Pancreas (tissue), 10 donors: ENCODE measurements around the gene BACH2. TPM values are rescaled to one million over a fixed set of nuclear protein-coding genes. Genes with fewer than 3 reads are reported as not detected.
A peak's percentile ranks its signal among the peaks of the same experiment; 100 is the strongest.

Experiments used
- ATAC-seq, 4 donors: fragments of 200-7000 bp; cut with Tn5 transposase; one replicate each; pipeline versions ENCODE4 v1.8.0 to v1.9.1; 2020; ENCODE audit warnings: mild to moderate bottlenecking in 4 of 4, moderate library complexity in 4 of 4
- DNase-seq, 6 donors: peaks; one replicate each; pipeline ENCODE4 v3.0.0-alpha.2; 2020
- FAIRE-seq: peaks from 2 replicates; lab custom pipeline; 2012; peaks lifted over from hg19 to GRCh38; lab: Jason Lieb, UNC
- H3K27ac ChIP-seq, 4 donors: fragments of 200-600 bp; sonication (generic); 1 replicate in 3 of 4; 2 replicates in 1 of 4; pipeline versions ENCODE4 v1.5.0 to v1.8.0; 2020
- H3K27me3 ChIP-seq, 4 donors: fragments of 200-600 bp; one replicate each; pipeline ENCODE4 v1.8.0; 2021
- H3K36me3 ChIP-seq, 3 donors: fragments of 200-600 bp; sonication (generic) in 1 of 3; one replicate each; pipeline versions ENCODE4 v1.5.0 to v1.8.0; 2020 to 2021
- H3K4me1 ChIP-seq, 3 donors: fragments of 200-600 bp; one replicate each; pipeline ENCODE4 v1.8.0; 2021
- H3K4me3 ChIP-seq, 4 donors: fragments of 200-600 bp; sonication (generic) in 2 of 4; one replicate each; pipeline versions ENCODE4 v1.5.0 to v1.8.0; 2020 to 2021
- H3K9me3 ChIP-seq, 4 donors: fragments of 200-600 bp; one replicate each; pipeline ENCODE4 v1.8.0; 2021
- WGBS, 2 donors: extraction: QIAGEN DNeasy Blood & Tissue Kit; methylation state at CpG; one replicate each; pipeline ENCODE4 v1.1.7; 2013; 5-methylcytosine and 5-hydroxymethylcytosine counted together
- intact Hi-C, 3 donors: fragments of 100-400 bp; cut with DNase I; formaldehyde crosslinking; loops; one replicate each; pipeline versions ENCODE4 v1.11.1 to v1.14.2; 2022
- polyA plus RNA-seq, 2 donors: library from polyadenylated mRNA; stranded (reverse); fragments of 200-250 nt; gene quantifications; one replicate each; pipeline ENCODE4 v1.2.3, GENCODE V29; 2013
- total RNA-seq, 6 donors: library from RNA; stranded (reverse); fragmentation: NEBNext Ultra II Directional in 4 of 6; extraction: Animal tissue kit (Norgen Biotek cat#: 25700) in 4 of 6; gene quantifications; one replicate each; pipeline versions ENCODE4 v1.2.1 to v1.2.4, GENCODE V29; 2021 to 2023
- TF ChIP-seq, protein P1 (sequence below), 4 donors: fragments of 200-600 bp; sonication (generic) in 3 of 4; IDR thresholded peaks; one replicate each; pipeline versions ENCODE4 v1.5.0 to v1.8.0; 2021; ENCODE audit warnings: antibody characterized with exemption in 4 of 4
- donor health status: healthy with polysubstance abuse.
- donor health status: DM: no; HTN: no; CAD: no; lungs with moderate emphysema.
- donor health status: DM: no; HTN: no; CAD: no.
- donor health status: control.
- donor health status: control.
- donor health status: Bipolar disorder and iron deficiency.
- donor health status: DM: yes; HTN: yes; CAD: no.
- donor health status: DM: no; HTN: no; CAD: no.
- donor health status: DM: no; HTN: no; CAD: no.
- donor health status: DM: yes; HTN: yes; CAD: no.

Gene BACH2
- total and polyA plus RNA-seq, 8 donors, result 0.61 to 8.0 (median 4.9) TPM

DNA sequence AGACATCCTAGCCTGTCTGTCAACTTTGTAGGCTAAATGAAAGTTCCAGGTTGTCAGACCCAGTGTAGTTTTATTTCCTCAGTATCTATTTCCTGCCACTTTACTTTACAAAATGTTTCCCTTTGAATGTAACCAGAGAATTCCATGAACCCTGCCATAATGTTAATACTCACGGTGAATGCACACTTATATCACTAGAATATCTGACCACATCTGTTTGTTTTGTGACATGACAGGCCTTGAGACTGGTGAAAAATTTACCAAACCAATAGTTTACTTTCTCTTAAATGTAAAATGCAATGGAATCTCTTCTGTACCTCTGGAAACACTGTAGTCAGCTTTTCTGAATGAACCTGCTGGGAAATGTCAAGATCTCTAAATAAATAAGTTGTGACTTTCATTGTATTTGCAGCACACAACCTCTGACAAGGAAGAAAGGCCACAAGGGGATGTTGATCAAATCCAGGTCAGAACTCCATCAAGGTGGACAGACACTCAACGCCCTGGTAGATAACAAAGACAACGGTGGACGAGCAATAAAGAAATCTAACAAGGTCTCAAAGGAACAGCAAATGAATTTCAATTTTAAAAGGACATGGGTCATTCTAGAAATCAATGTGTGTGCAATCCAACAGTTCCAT lies 59.2 kb downstream of the BACH2 start:
- TF ChIP-seq, protein P1, sequence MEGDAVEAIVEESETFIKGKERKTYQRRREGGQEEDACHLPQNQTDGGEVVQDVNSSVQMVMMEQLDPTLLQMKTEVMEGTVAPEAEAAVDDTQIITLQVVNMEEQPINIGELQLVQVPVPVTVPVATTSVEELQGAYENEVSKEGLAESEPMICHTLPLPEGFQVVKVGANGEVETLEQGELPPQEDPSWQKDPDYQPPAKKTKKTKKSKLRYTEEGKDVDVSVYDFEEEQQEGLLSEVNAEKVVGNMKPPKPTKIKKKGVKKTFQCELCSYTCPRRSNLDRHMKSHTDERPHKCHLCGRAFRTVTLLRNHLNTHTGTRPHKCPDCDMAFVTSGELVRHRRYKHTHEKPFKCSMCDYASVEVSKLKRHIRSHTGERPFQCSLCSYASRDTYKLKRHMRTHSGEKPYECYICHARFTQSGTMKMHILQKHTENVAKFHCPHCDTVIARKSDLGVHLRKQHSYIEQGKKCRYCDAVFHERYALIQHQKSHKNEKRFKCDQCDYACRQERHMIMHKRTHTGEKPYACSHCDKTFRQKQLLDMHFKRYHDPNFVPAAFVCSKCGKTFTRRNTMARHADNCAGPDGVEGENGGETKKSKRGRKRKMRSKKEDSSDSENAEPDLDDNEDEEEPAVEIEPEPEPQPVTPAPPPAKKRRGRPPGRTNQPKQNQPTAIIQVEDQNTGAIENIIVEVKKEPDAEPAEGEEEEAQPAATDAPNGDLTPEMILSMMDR (IDR thresholded peaks at IDR 0.05), result no peak
- no peak for DNase-seq
- Histone ChIP-seq H3K36me3 (no peaks in the 10 kb centered on the region), H3K9me3 (no peaks in the 10 kb centered on the region), H3K27me3 (no peaks in the 10 kb centered on the region), H3K27ac (no peak overlapping the region), H3K4me1 (peaks cover 0 to 20% (median 18%) of the 10 kb centered on the region in 3 donors), H3K4me3 (no peak overlapping the region)
- FAIRE-seq, result no peak
- intact Hi-C loops, result no loop called here
- peak in 3 of 4 donors; percentile 37 to 65 (median 54) for ATAC-seq
- WGBS, 2 donors, result 51 to 54% methylated on average over 4 of the region's 4 CpGs

GRCh38 chr6:90233994-90234393 lies 62.6 kb downstream of the BACH2 start:
- WGBS, 2 donors, result 90 to 92% methylated on average over 6 of the region's 6 CpGs
- intact Hi-C loops, result no loop called here
- H3K36me3 ChIP-seq, result no peaks in the 10 kb centered on the region
- no peaks in the 10 kb centered on the region for H3K27me3 ChIP-seq
- H3K9me3 ChIP-seq, result no peaks in the 10 kb centered on the region
- no peak overlapping the region for H3K27ac ChIP-seq
- H3K4me3 ChIP-seq, result no peak overlapping the region
- ATAC-seq (no peak), DNase-seq (no peak), FAIRE-seq (no peak)
- peaks cover 0 to 15% (median 13%) of the 10 kb centered on the region in 3 donors for H3K4me1 ChIP-seq
- TF ChIP-seq, protein P1 (IDR thresholded peaks at IDR 0.05), result no peak

GRCh38 chr6:90233213-90233612 lies 63.4 kb downstream of the BACH2 start:
- DNase-seq (no peak), ATAC-seq (no peak), FAIRE-seq (no peak)
- H3K27ac ChIP-seq, result no peak overlapping the region
- peaks cover 0 to 8% (median 8%) of the 10 kb centered on the region in 3 donors for H3K4me1 ChIP-seq
- no peaks in the 10 kb centered on the region for H3K9me3 ChIP-seq
- no peaks in the 10 kb centered on the region for H3K36me3 ChIP-seq
- TF ChIP-seq, protein P1 (IDR thresholded peaks at IDR 0.05), result no peak
- WGBS, 2 donors, result 94 to 98% methylated on average over 2 of the region's 2 CpGs
- H3K27me3 ChIP-seq, result no peaks in the 10 kb centered on the region
- no peak overlapping the region for H3K4me3 ChIP-seq
- intact Hi-C loops, result no loop called here

DNA sequence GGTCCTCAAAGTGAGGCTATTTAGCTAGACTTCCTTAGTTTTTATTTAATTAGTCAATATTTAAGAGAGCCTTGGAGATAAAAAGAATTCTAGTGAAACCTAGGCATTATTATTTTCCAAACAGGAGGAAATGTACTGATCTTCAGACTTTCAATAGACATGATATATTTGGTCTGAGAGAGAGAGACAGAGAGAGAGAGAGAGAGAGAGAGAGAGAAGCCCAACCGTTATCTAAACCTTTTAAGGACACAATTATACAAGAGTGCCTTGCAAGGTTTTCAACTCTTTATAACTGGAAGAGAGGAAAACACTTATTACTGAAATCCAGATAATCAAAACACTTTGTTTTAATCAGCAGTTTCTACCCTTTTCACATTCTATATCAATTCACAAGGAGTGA lies 64.8 kb downstream of the BACH2 start:
- Histone ChIP-seq H3K27me3 (no peaks in the 10 kb centered on the region), H3K4me3 (no peak overlapping the region), H3K4me1 (no peaks in the 10 kb centered on the region), H3K9me3 (no peaks in the 10 kb centered on the region), H3K36me3 (no peaks in the 10 kb centered on the region), H3K27ac (no peak overlapping the region)
- TF ChIP-seq, protein P1 (IDR thresholded peaks at IDR 0.05), result no peak
- intact Hi-C loops, result no loop called here
- no peak for DNase-seq
- no peak for FAIRE-seq
- ATAC-seq, result no peak
- 60 to 84% methylated on average over 1 of the region's 1 CpG for WGBS, 2 donors

DNA sequence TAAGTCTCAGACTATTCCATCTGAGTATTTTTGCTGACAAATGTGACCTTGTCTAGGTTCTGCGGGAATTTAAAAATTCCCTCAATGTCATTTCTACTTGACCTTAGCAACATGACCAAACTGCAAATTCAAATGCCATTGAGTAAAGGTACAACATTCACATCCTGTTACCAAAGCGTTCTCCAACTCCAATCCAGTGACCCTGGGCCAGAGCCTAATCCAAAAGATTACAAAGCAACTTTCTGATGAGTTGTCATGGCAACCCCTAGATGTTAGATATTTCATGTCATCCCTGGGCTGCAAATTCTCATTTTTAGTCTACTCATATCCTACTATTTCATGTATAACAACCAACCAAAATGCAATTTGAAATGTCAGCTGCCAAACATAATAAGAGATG lies 65.3 kb downstream of the BACH2 start:
- Histone ChIP-seq H3K27me3 (no peaks in the 10 kb centered on the region), H3K36me3 (no peaks in the 10 kb centered on the region), H3K27ac (no peak overlapping the region), H3K9me3 (no peaks in the 10 kb centered on the region), H3K4me1 (no peaks in the 10 kb centered on the region), H3K4me3 (no peak overlapping the region)
- DNase-seq, result no peak
- intact Hi-C loops, result no loop called here
- WGBS, 2 donors, result 71 to 80% methylated on average over 2 of the region's 2 CpGs
- TF ChIP-seq, protein P1 (IDR thresholded peaks at IDR 0.05), result no peak
- no peak for ATAC-seq
- no peak for FAIRE-seq
